Lower lobe of right lung (tissue), 2 donors: ENCODE results near the gene KLHL25. TPM values are rescaled to one million over a fixed set of nuclear protein-coding genes. Genes with fewer than 3 reads are reported as not detected.

Experiments
- ATAC-seq, 2 donors: fragments of 200-7000 bp; cut with Tn5 transposase; one replicate each; pipeline ENCODE4 v1.9.1; 2020 to 2022; ENCODE audit warnings: mild to moderate bottlenecking in 2 of 2, moderate library complexity in 2 of 2
- DNase-seq: peaks from one replicate; pipeline ENCODE4 v3.0.0-alpha.2; 2020
- H3K27ac ChIP-seq: fragments of 200-600 bp; one replicate; pipeline ENCODE4 v1.8.0; 2022
- H3K27me3 ChIP-seq: fragments of 200-600 bp; one replicate; pipeline ENCODE4 v1.8.0; 2022; ENCODE audit warnings: low read depth
- H3K36me3 ChIP-seq: fragments of 200-600 bp; one replicate; pipeline ENCODE4 v1.8.0; 2022; ENCODE audit warnings: mild to moderate bottlenecking
- H3K4me1 ChIP-seq: fragments of 200-600 bp; one replicate; pipeline ENCODE4 v1.8.0; 2022
- H3K4me3 ChIP-seq: fragments of 200-600 bp; one replicate; pipeline ENCODE4 v1.8.0; 2022; ENCODE audit warnings: mild to moderate bottlenecking
- H3K9me3 ChIP-seq: fragments of 200-600 bp; one replicate; pipeline ENCODE4 v1.8.0; 2022
- intact Hi-C: fragments of 100-400 bp; cut with DNase I; formaldehyde crosslinking; loops from one replicate; pipeline ENCODE4 v1.11.0; 2022
- total RNA-seq: library from RNA; stranded (reverse); fragmentation: NEBNext Ultra II Directional; extraction: Animal tissue kit (Norgen Biotek cat#: 25700); gene quantifications from one replicate; pipeline ENCODE4 v1.2.1, GENCODE V29; 2021
- TF ChIP-seq, protein P1 (sequence below): fragments of 200-600 bp; IDR thresholded peaks from one replicate; pipeline ENCODE4 v1.8.0; 2022; ENCODE audit warnings: antibody characterized with exemption, mild to moderate bottlenecking
- donor health status: DM: no; HTN: yes; CAD: no; lungs with severe emphysema.

KLHL25 gene
- total RNA-seq, 1 donor from 2014 or later, result 3.0 TPM

DNA sequence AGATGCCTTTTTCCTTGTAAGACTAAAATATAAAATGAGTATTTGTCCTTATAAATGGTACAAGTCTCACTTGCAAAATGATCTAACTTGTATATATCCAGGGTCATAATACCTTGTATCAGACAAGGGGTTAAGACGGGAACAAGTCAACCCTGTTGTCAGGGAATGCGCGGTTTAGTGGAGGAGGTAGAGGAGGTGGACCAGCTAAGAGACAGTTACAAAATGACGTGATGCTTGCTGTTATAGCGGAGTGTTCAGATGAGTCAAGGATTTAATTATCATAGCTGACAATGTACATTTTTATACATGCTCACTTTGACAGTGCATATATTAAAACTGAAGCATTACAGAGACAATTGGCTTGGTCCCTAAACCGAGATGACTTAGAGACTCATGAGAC lies 26.8 kb upstream of the KLHL25 start:
- Histone ChIP-seq H3K36me3 (no peaks in the 10 kb centered on the region), H3K4me1 (no peaks in the 10 kb centered on the region), H3K9me3 (no peaks in the 10 kb centered on the region), H3K4me3 (no peak overlapping the region), H3K27me3 (no peaks in the 10 kb centered on the region), H3K27ac (no peak overlapping the region)
- DNase-seq (no peak), ATAC-seq (no peak)
- TF ChIP-seq, protein P1, sequence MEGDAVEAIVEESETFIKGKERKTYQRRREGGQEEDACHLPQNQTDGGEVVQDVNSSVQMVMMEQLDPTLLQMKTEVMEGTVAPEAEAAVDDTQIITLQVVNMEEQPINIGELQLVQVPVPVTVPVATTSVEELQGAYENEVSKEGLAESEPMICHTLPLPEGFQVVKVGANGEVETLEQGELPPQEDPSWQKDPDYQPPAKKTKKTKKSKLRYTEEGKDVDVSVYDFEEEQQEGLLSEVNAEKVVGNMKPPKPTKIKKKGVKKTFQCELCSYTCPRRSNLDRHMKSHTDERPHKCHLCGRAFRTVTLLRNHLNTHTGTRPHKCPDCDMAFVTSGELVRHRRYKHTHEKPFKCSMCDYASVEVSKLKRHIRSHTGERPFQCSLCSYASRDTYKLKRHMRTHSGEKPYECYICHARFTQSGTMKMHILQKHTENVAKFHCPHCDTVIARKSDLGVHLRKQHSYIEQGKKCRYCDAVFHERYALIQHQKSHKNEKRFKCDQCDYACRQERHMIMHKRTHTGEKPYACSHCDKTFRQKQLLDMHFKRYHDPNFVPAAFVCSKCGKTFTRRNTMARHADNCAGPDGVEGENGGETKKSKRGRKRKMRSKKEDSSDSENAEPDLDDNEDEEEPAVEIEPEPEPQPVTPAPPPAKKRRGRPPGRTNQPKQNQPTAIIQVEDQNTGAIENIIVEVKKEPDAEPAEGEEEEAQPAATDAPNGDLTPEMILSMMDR, result no peak
- intact Hi-C loops, result no loop called here

DNA sequence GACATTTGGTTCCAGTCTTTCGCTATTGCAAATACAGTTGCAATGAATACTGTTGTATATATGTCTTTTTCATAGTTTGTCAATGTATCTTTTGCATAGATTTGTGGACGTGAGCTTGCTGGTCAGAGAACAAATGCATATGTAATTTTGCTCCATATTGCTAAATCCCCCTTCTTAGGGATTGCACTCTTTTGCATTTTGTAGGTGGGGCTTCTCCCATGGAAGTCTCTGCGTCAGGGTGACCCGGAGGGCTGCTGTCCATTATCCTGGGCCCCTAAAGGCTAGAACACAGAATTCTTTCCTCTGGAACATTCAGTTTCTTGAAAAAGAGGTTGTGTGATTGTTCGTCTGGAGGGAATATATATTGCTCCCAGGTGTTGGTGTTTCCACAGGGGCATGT lies 25.2 kb upstream of the KLHL25 start:
- H3K4me3 ChIP-seq, result no peak overlapping the region
- DNase-seq (no peak), ATAC-seq (no peak)
- TF ChIP-seq, protein P1, result no peak
- no peaks in the 10 kb centered on the region for H3K4me1 ChIP-seq
- H3K27ac ChIP-seq, result no peak overlapping the region
- no peaks in the 10 kb centered on the region for H3K9me3 ChIP-seq
- intact Hi-C loops, result no loop called here
- no peaks in the 10 kb centered on the region for H3K36me3 ChIP-seq
- no peaks in the 10 kb centered on the region for H3K27me3 ChIP-seq

DNA sequence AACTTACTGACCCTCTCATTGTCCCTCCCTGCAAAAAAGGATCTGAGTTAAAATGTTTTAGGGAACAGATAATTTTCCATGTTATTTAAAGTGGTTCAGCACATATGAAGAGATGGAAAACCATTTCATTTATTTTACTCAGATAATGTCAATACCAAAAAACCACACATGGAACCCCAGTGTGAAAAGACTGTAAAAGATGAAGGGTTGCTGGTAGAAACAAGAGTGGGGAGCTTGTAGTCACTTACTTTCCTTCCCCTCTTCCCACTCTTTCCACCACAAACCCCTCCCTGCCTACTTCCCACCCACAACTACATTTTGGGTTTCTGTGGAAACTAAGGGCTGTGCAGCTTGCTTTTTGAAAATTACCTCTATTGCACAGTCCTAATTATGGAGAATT lies 18.5 kb upstream of the KLHL25 start:
- Histone ChIP-seq H3K4me1 (no peaks in the 10 kb centered on the region), H3K4me3 (no peak overlapping the region), H3K9me3 (no peaks in the 10 kb centered on the region), H3K36me3 (no peaks in the 10 kb centered on the region), H3K27ac (no peak overlapping the region), H3K27me3 (no peaks in the 10 kb centered on the region)
- DNase-seq (no peak), ATAC-seq (no peak)
- TF ChIP-seq, protein P1, result no peak
- intact Hi-C loops, result no loop called here

DNA sequence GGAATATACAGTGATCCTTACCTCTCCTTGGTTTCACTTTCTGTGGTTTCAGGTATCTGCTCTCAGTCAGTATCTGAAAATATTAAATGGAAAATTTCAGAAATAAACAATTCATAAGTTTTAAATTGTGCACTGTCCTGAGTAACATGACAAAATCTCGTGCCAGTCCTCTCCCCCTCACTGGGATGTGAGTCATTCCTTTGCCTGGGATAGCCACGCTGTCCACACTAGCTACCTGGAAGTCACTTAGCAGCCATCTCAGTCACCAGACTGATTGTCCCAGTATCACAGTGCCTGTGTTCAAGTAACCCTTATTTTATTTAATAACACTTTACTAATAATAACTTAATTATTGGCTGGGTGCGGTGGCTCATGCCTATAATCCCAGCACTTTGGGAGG lies 15.3 kb upstream of the KLHL25 start:
- Histone ChIP-seq H3K27me3 (no peaks in the 10 kb centered on the region), H3K27ac (no peak overlapping the region), H3K9me3 (no peaks in the 10 kb centered on the region), H3K36me3 (no peaks in the 10 kb centered on the region), H3K4me1 (no peaks in the 10 kb centered on the region), H3K4me3 (no peak overlapping the region)
- no peak for DNase-seq
- TF ChIP-seq, protein P1, result no peak
- intact Hi-C loops, result no loop called here
- ATAC-seq, result no peak

DNA sequence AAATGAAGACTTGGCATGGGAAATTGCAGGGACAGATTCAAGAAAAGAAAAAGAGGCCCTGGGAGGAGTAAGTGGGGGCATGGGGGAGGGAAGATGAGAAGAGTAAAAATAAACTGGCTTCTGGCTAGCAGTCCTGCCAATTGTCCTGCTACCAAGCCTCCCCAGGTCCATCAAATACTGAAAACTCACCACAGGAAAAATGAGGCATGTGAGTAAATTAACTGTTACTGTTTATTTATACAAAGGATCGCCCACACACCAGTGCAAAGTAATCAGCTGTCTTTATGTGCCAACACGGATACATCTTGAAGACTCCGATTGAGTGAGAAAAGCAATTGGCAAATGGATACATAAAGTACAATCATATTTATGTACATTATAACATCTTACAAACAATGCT lies 10.7 kb upstream of the KLHL25 start:
- ATAC-seq (no peak), DNase-seq (no peak)
- TF ChIP-seq, protein P1, result no peak
- intact Hi-C loops, result no loop called here
- no peaks in the 10 kb centered on the region for H3K36me3 ChIP-seq
- H3K4me3 ChIP-seq, result no peak overlapping the region
- H3K9me3 ChIP-seq, result no peaks in the 10 kb centered on the region
- no peak overlapping the region for H3K27ac ChIP-seq
- H3K4me1 ChIP-seq, result peaks cover 3% of the 10 kb centered on the region
- no peaks in the 10 kb centered on the region for H3K27me3 ChIP-seq
